Spinal cord (tissue), 10 donors: ENCODE data around the gene PDE8A. TPM values are rescaled to one million over a fixed set of nuclear protein-coding genes. Genes with fewer than 3 reads are reported as not detected.
"Not testable (repeated sequence)": the region's sequence is repeated elsewhere in the genome, so short reads cannot be mapped to it uniquely, and the experiment has no call there.

Experiments
- DNase-seq, 6 donors: peaks; one replicate each; pipeline versions ENCODE4 v3.0.0 to v3.0.0-alpha.2; 2013 to 2015; ENCODE audit warnings: low spot score in 6 of 6, low read depth in 4 of 6
- H3K27ac ChIP-seq: one replicate; pipeline ENCODE4 v1.5.1; 2013; ENCODE audit warnings: low read depth, low read length, control low read depth
- H3K27me3 ChIP-seq: one replicate; pipeline ENCODE4 v1.6.1; 2013; ENCODE audit warnings: low read length; ENCODE audit not compliant: control insufficient read depth, insufficient read depth
- H3K36me3 ChIP-seq: one replicate; pipeline ENCODE4 v1.6.1; 2013; ENCODE audit warnings: low read length; ENCODE audit not compliant: control insufficient read depth, insufficient read depth
- H3K4me1 ChIP-seq: one replicate; pipeline ENCODE4 v1.6.1; 2013; ENCODE audit warnings: low read length; ENCODE audit not compliant: control insufficient read depth, insufficient read depth
- H3K4me3 ChIP-seq: one replicate; pipeline ENCODE4 v1.5.1; 2013; ENCODE audit warnings: low read depth, low read length, control low read depth
- H3K9me3 ChIP-seq: one replicate; pipeline ENCODE4 v1.6.1; 2013; ENCODE audit warnings: low read length; ENCODE audit not compliant: control insufficient read depth, insufficient read depth
- WGBS: methylation state at CpG from one replicate; pipeline ENCODE4 v1.1.5; 2013; ENCODE audit warnings: missing lambda C conversion rate; ENCODE audit not compliant: insufficient coverage; 5-methylcytosine and 5-hydroxymethylcytosine counted together
- polyA plus RNA-seq, 2 donors: library from polyadenylated mRNA; unstranded; fragments of 120-200 nt; gene quantifications; one replicate each; pipeline ENCODE4 v1.2.1, GENCODE V29; 2013; ENCODE audit not compliant: insufficient read length in 2 of 2
- total RNA-seq, 2 donors: library from RNA; depleted of rRNA in 1 of 2; stranded (reverse); fragments of 120-200 nt in 1 of 2; fragments of >200 nt in 1 of 2; gene quantifications; one replicate each; pipeline versions ENCODE4 v1.2.3 to v1.2.4, GENCODE V29; 2013 to 2014
- donor health status: healthy.

The PDE8A gene
- total and polyA plus RNA-seq, 4 donors: 19.9 to 72.9 (median 40.0) TPM

DNA sequence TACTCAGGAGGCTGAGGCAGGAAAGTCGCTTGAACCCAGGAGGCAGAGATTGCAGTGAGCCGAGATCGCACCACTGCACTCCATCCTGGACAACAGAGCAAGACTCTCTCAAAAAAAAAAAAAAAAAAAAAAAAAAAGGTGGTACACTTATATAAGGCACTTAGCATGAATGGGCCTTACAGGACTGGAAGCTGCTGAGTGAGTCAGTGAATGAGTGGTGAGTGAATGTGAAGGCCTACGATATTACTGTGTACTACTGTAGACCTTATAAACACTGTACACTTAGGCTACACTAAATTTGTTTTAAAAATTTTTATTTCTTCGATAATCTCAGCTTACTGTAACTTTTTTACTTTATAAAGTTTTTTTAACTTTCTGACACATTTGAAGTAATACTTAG, 15.1 kb downstream of the PDE8A start:
- not testable (repeated sequence) for DNase-seq, H3K27ac ChIP-seq, H3K27me3 ChIP-seq, H3K4me3 ChIP-seq, H3K4me1 ChIP-seq, H3K9me3 ChIP-seq, H3K36me3 ChIP-seq
- no CpG with 5 or more reads among the region's 5 CpGs for WGBS

DNA sequence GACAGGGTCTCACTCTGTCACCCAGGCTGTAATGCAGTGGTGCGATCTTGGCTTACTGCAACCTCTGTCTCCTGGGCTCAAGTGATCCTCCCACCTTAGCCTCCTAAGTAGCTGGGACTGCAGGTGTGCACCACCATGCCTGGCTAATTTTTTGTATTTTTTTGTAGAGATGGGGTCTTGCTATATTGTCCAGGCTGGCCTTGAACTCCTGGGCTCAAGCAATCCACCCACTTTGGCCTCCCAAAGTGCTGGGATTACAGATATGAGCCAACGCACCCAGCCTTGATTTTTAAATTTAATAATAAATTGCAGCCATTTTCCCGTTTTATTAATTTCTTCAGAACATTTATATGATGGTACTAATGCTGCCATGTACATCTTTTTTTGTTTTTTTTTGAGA, 15.6 kb downstream of the PDE8A start:
- H3K4me3 ChIP-seq, DNase-seq, H3K36me3 ChIP-seq, H3K4me1 ChIP-seq, H3K9me3 ChIP-seq, H3K27ac ChIP-seq, H3K27me3 ChIP-seq: not testable (repeated sequence)
- 100% methylated on average over 1 of the region's 3 CpGs for WGBS

DNA sequence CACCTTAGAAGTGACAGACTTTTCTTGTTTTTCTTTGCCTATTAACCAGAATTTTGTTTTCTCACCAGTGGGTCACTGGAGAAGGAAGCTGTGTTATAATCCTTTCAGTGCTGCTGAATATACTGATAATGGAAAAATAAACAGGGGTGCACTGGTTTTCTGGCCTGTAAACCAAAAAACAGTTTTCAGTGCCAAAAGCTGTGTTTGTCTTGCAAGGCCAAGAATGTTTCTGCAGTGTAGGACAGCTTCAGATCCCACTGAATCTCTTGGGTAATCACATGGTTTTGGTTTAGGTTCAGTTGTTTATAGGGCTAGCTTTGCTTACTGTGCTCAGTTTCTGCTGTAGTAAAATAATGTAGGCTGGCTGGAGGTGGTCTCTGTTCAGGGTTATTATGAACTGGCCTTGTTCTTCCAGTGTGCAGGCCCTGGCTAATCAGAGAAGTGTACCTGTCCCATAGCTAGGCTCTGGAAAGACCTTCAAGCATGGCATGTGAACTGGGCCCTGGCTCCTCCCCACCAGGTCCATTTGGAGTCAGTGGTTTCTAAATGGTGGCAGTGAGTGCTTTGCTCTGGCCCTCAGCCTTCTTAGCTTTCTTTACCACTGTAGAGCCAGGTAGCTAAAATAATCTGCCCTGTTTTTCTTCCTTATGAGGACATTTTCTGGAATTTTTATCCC, 18.7 kb downstream of the PDE8A start:
- DNase-seq: peak in 1 of 6 donors; percentile 24
- no peaks in the 10 kb centered on the region for H3K4me1 ChIP-seq

DNA sequence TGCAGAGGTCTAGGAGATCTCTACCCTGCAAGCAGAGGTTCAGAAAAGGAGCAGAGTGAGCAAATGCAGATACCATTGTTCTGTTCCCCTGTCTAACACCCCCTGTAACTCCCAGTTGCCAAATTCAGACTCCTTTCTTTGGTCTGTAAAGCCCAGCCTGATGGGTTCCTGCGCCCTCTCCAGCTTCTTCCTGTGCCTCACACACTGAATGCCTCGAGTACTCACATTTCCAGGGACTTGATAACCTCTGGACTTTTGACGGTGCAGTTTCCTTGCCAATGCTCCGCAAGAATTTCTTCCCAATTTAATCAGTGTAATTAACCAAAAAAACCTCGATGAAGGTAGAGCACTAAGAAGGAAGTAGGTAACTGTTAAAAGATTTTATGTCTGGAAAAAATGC, 19.3 kb downstream of the PDE8A start:
- H3K4me1 ChIP-seq: no peaks in the 10 kb centered on the region
- no peak for DNase-seq
- WGBS: 76% methylated on average over 2 of the region's 5 CpGs
- H3K9me3 ChIP-seq: no peaks in the 10 kb centered on the region
- no peaks in the 10 kb centered on the region for H3K36me3 ChIP-seq
- H3K4me3 ChIP-seq: no peak overlapping the region
- no peaks in the 10 kb centered on the region for H3K27me3 ChIP-seq
- no peak overlapping the region for H3K27ac ChIP-seq

More for the DNA sequence above, 18.7 kb downstream of the PDE8A start:
- H3K27ac ChIP-seq: no peak overlapping the region
- no peaks in the 10 kb centered on the region for H3K9me3 ChIP-seq
- no peak overlapping the region for H3K4me3 ChIP-seq
- no peaks in the 10 kb centered on the region for H3K27me3 ChIP-seq
- H3K36me3 ChIP-seq: no peaks in the 10 kb centered on the region

DNA sequence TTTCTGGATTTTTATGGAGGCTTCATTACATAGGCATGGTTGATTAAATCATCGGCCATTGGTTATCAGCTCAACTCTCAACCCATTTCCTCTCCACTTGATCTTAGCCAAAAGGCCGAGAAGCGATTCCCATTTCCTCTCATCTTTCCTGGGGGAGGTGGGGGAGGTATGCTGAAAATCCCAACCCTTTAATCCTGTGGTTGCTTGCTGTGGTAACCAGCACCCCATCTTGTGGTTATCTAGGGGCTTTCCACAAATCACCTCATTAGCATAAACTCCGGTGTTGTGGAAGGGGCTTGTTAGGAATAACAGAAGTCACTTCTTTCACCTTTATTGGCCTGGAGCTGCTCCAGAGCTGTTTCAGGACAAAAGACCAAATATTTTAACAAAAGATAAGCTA, 20.9 kb downstream of the PDE8A start:
- Histone ChIP-seq H3K4me3 (no peak overlapping the region), H3K27me3 (no peaks in the 10 kb centered on the region), H3K9me3 (no peaks in the 10 kb centered on the region), H3K36me3 (no peaks in the 10 kb centered on the region), H3K4me1 (no peaks in the 10 kb centered on the region), H3K27ac (no peak overlapping the region)
- WGBS: no CpG with 5 or more reads among the region's 4 CpGs
- DNase-seq: no peak

DNA sequence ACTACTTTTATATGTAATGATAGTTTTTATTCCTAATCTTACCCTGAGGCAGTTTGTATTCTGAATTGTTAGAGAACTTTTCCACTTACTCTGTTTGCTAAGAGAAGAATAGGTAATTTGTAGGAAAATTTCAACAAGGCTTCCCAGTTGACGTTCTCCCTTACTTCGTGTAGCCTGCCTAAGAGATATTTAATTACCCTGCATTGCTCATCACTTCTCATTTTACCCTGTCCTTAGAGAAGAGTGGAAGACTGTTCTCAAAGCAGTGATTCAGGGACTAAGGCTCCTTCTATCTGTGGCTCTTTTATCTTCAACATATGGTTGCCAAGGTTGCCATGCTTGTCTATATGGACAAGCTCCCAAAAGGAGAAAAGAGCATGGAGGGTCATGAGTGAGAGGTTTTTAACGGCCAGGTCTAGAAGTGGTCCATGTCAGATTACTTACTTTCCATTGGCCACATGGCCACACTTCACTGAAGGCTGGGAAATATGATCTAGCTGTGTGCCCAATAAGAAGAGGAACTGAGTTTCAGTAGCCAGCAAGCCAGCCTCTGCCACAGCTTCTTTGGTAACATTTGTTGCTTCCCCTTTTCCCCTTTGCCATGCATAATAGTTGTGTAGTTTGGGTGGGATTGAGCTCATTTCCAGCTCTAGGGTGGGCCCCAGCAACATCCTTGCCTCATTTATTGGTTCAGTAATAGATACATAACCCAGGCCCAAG, 22.1 kb downstream of the PDE8A start:
- Histone ChIP-seq H3K36me3 (no peaks in the 10 kb centered on the region), H3K27ac (no peak overlapping the region), H3K4me3 (no peak overlapping the region), H3K9me3 (no peaks in the 10 kb centered on the region), H3K27me3 (no peaks in the 10 kb centered on the region), H3K4me1 (no peaks in the 10 kb centered on the region)
- no CpG with 5 or more reads among the region's 3 CpGs for WGBS
- no peak for DNase-seq

DNA sequence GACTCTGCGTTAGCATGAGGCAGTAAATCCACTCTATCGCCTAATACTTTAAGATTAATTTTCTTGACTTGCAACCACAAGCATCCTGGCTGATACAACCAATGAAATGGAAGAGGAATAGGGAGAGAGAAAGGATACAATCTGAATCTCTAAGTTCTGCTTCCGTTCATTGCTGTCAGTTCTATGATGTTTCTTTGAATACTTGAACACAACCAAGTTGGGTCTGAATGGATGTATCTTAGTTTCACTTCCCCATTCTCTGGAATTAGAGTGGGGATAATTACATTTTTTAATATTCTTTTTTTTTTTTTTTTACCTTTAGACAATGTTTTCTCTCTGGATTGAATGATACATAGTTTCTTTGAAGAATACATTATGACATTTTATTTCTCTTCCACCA, 22.9 kb downstream of the PDE8A start:
- H3K9me3 ChIP-seq: no peaks in the 10 kb centered on the region
- H3K27ac ChIP-seq: no peak overlapping the region
- DNase-seq: no peak
- no CpG with 5 or more reads among the region's 3 CpGs for WGBS
- H3K27me3 ChIP-seq: no peaks in the 10 kb centered on the region
- no peaks in the 10 kb centered on the region for H3K4me1 ChIP-seq
- no peaks in the 10 kb centered on the region for H3K36me3 ChIP-seq
- H3K4me3 ChIP-seq: no peak overlapping the region

DNA sequence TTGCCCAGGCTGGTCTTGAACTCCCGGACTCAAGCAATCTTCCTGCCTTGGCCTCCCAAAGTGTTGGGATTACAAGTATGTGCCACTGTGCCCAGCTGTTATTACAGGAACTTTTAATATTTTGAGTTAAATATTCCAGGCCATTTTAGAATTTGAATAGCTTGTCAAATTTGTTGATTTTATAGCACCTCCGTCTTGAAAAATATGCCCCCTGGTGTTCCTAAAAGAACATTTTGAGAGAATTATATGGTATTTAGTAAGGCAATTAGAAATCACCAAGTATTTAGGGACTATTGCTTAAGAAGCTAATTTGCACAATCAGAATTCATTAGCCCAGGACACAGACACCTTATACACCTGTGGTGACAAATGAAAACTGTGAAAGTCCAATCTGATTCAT, 23.7 kb downstream of the PDE8A start:
- no peaks in the 10 kb centered on the region for H3K27me3 ChIP-seq
- no peak overlapping the region for H3K4me3 ChIP-seq
- no peaks in the 10 kb centered on the region for H3K36me3 ChIP-seq
- no peaks in the 10 kb centered on the region for H3K9me3 ChIP-seq
- 100% methylated on average over 1 of the region's 2 CpGs for WGBS
- no peaks in the 10 kb centered on the region for H3K4me1 ChIP-seq
- no peak for DNase-seq
- H3K27ac ChIP-seq: no peak overlapping the region

DNA sequence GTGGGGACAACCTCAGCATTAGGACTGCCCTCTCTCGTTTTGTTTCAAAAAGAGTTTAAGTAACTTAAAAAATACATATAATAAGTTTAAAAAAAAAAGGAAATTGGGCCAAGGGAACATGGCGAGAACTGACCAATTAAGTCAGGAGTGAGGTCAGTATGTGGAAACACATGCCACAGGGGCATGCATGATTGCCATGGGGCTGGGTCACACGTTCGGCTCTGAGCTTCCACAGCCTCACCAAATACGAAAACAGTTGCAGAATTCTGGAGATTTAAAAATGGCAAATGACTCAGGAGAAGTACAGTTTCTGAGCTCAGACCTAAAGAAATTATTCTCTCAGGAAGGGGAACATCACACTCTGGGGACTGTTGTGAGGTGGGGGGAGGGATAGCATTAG, 24.1 kb downstream of the PDE8A start:
- no peak for DNase-seq
- Histone ChIP-seq H3K36me3 (no peaks in the 10 kb centered on the region), H3K4me1 (no peaks in the 10 kb centered on the region), H3K9me3 (no peaks in the 10 kb centered on the region), H3K27ac (no peak overlapping the region), H3K4me3 (no peak overlapping the region), H3K27me3 (no peaks in the 10 kb centered on the region)
- 92% methylated on average over 1 of the region's 5 CpGs for WGBS

DNA sequence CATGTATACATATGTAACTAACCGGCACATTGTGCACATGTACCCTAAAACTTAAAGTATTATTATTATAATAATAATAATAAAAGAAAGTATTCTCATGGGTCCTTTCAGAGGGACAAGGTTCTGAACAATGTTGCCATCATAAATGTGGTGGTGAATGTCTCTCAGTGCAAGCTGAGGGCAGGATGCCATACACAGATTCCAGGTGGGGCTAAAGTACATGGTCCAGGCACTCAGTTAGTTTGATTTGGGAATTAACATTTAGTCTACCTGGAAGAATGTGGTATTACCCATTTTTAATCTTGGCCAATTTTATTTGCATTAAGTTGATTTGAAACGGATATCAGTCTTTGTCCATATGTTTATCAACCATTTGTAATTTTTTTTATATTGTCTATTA, 24.5 kb downstream of the PDE8A start:
- Histone ChIP-seq H3K9me3 (no peaks in the 10 kb centered on the region), H3K4me3 (no peak overlapping the region), H3K27me3 (no peaks in the 10 kb centered on the region), H3K4me1 (no peaks in the 10 kb centered on the region), H3K36me3 (no peaks in the 10 kb centered on the region), H3K27ac (no peak overlapping the region)
- DNase-seq: no peak
- WGBS: no CpG with 5 or more reads among the region's 2 CpGs
